WTC11 (cell line): ENCODE measurements around the gene DUSP9. TPM values are rescaled to one million over a fixed set of nuclear protein-coding genes. Genes with fewer than 3 reads are reported as not detected.
A peak's percentile ranks its signal among the peaks of the same experiment; 100 is the strongest.

Experiments used
- ATAC-seq: fragments of 200-7000 bp; cut with Tn5 transposase; 2 replicates; pipeline ENCODE4 v1.10.0; 2021; ENCODE audit warnings: mild to moderate bottlenecking, moderate library complexity
- CTCF ChIA-PET: fragments of 300-600 bp; sonication (Branson Sonifier 250); formaldehyde crosslinking; loops from one replicate; lab custom pipeline; 2021; ENCODE audit warnings: antibody characterized with exemption; lab: Charles Lee
- POLR2A ChIA-PET: fragments of 350-600 bp; sonication (Branson Sonifier 250); formaldehyde crosslinking; loops from one replicate; lab custom pipeline; 2021; ENCODE audit warnings: antibody characterized with exemption; lab: Charles Lee
- DNase-seq: peaks from one replicate; pipeline ENCODE4 v3.0.0; 2021; ENCODE audit warnings: low spot score
- H3K27ac Mint-ChIP-seq: 2 replicates; pipeline ENCODE4 v1.8.0; 2021; ENCODE audit warnings: mixed read lengths
- H3K27me3 Mint-ChIP-seq: 2 replicates; pipeline ENCODE4 v1.8.0; 2021; ENCODE audit warnings: low read depth, mild to moderate bottlenecking, moderate library complexity, mixed read lengths
- H3K36me3 Mint-ChIP-seq: 2 replicates; pipeline ENCODE4 v1.8.0; 2021; ENCODE audit warnings: mixed read lengths
- H3K4me1 Mint-ChIP-seq: 2 replicates; pipeline ENCODE4 v1.8.0; 2022; ENCODE audit warnings: mixed read lengths
- H3K4me3 Mint-ChIP-seq: 2 replicates; pipeline ENCODE4 v1.8.0; 2021; ENCODE audit warnings: mild to moderate bottlenecking, moderate library complexity, mixed read lengths
- H3K9me3 Mint-ChIP-seq: 2 replicates; pipeline ENCODE4 v1.8.0; 2021; ENCODE audit warnings: mixed read lengths
- MXD4 ChIP-seq: fragments of 250-450 bp; sonication (Bioruptor Pico); IDR thresholded peaks from 2 replicates; pipeline ENCODE4 v1.8.0; 2021; ENCODE audit warnings: mild to moderate bottlenecking, moderate library complexity, borderline replicate concordance
- NFE2L1 ChIP-seq: sonication (generic); formaldehyde crosslinking; IDR thresholded peaks from 2 replicates; pipeline ENCODE4 v1.8.1; 2023; ENCODE audit warnings: missing genetic modification reagents
- NR3C1 ChIP-seq: sonication (generic); formaldehyde crosslinking; conservative IDR thresholded peaks from 2 replicates; pipeline ENCODE4 v1.8.1; 2023; ENCODE audit warnings: low read depth, mild to moderate bottlenecking, missing genetic modification reagents
- SMAD4 ChIP-seq: sonication (generic); formaldehyde crosslinking; IDR thresholded peaks from 2 replicates; pipeline ENCODE4 v1.8.0; 2022; ENCODE audit warnings: mild to moderate bottlenecking, missing genetic modification reagents
- TP53 ChIP-seq: sonication (generic); formaldehyde crosslinking; IDR thresholded peaks from 2 replicates; pipeline ENCODE4 v1.8.1; 2023; ENCODE audit warnings: mild to moderate bottlenecking, missing genetic modification reagents
- ZNF121 ChIP-seq: sonication (generic); formaldehyde crosslinking; IDR thresholded peaks from 2 replicates; pipeline ENCODE4 v1.8.0; 2023; ENCODE audit warnings: missing genetic modification reagents
- total RNA-seq: library from RNA; stranded (reverse); gene quantifications from 3 replicates; pipeline ENCODE4 v1.2.3, GENCODE V29; 2021
- TF ChIP-seq, protein P1 (sequence below): sonication (generic); formaldehyde crosslinking; IDR thresholded peaks from 2 replicates; pipeline ENCODE4 v1.8.0; 2022; ENCODE audit warnings: missing genetic modification reagents
- TF ChIP-seq, protein P2 (sequence below): fragments of 200-600 bp; IDR thresholded peaks from 2 replicates; pipeline ENCODE4 v1.8.0; 2022; ENCODE audit warnings: antibody characterized with exemption
- TF ChIP-seq, protein P3 (sequence below): sonication (generic); formaldehyde crosslinking; IDR thresholded peaks from 2 replicates; pipeline ENCODE4 v1.8.0; 2023; ENCODE audit warnings: missing genetic modification reagents
- TF ChIP-seq, protein P4 (sequence below): sonication (generic); formaldehyde crosslinking; IDR thresholded peaks from 2 replicates; pipeline ENCODE4 v1.8.0; 2022; ENCODE audit warnings: mild to moderate bottlenecking, missing genetic modification reagents
- TF ChIP-seq, protein P5 (sequence below): sonication (generic); formaldehyde crosslinking; IDR thresholded peaks from 2 replicates; pipeline ENCODE4 v1.8.1; 2022; ENCODE audit warnings: low read depth, missing genetic modification reagents, borderline replicate concordance
- TF ChIP-seq, protein P6 (sequence below): sonication (generic); formaldehyde crosslinking; IDR thresholded peaks from 2 replicates; pipeline ENCODE4 v1.8.1; 2023; ENCODE audit warnings: mild to moderate bottlenecking, missing genetic modification reagents, moderate library complexity

DUSP9 gene
- total RNA-seq, 1 experiment from 2014 or later = 2.5 TPM

DNA sequence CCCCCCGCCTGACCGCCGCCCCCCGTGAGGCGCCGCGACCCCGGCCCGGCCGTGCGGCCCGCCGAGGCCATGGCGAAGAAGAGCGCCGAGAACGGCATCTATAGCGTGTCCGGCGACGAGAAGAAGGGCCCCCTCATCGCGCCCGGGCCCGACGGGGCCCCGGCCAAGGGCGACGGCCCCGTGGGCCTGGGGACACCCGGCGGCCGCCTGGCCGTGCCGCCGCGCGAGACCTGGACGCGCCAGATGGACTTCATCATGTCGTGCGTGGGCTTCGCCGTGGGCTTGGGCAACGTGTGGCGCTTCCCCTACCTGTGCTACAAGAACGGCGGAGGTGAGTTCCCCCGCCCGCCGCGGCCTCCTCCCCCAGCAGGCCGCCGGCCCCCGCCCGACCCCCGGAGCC is 41.5 kb downstream of the DUSP9 start (continued):
- TF ChIP-seq, protein P1, sequence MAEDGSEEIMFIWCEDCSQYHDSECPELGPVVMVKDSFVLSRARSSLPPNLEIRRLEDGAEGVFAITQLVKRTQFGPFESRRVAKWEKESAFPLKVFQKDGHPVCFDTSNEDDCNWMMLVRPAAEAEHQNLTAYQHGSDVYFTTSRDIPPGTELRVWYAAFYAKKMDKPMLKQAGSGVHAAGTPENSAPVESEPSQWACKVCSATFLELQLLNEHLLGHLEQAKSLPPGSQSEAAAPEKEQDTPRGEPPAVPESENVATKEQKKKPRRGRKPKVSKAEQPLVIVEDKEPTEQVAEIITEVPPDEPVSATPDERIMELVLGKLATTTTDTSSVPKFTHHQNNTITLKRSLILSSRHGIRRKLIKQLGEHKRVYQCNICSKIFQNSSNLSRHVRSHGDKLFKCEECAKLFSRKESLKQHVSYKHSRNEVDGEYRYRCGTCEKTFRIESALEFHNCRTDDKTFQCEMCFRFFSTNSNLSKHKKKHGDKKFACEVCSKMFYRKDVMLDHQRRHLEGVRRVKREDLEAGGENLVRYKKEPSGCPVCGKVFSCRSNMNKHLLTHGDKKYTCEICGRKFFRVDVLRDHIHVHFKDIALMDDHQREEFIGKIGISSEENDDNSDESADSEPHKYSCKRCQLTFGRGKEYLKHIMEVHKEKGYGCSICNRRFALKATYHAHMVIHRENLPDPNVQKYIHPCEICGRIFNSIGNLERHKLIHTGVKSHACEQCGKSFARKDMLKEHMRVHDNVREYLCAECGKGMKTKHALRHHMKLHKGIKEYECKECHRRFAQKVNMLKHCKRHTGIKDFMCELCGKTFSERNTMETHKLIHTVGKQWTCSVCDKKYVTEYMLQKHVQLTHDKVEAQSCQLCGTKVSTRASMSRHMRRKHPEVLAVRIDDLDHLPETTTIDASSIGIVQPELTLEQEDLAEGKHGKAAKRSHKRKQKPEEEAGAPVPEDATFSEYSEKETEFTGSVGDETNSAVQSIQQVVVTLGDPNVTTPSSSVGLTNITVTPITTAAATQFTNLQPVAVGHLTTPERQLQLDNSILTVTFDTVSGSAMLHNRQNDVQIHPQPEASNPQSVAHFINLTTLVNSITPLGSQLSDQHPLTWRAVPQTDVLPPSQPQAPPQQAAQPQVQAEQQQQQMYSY (CRISPR knock-in tag) = no peak
- no peak for TF ChIP-seq NFE2L1 (CRISPR knock-in tag)
- no peak for TF ChIP-seq MXD4 (CRISPR knock-in tag)
- TF ChIP-seq, protein P2, sequence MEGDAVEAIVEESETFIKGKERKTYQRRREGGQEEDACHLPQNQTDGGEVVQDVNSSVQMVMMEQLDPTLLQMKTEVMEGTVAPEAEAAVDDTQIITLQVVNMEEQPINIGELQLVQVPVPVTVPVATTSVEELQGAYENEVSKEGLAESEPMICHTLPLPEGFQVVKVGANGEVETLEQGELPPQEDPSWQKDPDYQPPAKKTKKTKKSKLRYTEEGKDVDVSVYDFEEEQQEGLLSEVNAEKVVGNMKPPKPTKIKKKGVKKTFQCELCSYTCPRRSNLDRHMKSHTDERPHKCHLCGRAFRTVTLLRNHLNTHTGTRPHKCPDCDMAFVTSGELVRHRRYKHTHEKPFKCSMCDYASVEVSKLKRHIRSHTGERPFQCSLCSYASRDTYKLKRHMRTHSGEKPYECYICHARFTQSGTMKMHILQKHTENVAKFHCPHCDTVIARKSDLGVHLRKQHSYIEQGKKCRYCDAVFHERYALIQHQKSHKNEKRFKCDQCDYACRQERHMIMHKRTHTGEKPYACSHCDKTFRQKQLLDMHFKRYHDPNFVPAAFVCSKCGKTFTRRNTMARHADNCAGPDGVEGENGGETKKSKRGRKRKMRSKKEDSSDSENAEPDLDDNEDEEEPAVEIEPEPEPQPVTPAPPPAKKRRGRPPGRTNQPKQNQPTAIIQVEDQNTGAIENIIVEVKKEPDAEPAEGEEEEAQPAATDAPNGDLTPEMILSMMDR = no peak
- TF ChIP-seq, protein P3, sequence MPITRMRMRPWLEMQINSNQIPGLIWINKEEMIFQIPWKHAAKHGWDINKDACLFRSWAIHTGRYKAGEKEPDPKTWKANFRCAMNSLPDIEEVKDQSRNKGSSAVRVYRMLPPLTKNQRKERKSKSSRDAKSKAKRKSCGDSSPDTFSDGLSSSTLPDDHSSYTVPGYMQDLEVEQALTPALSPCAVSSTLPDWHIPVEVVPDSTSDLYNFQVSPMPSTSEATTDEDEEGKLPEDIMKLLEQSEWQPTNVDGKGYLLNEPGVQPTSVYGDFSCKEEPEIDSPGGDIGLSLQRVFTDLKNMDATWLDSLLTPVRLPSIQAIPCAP (CRISPR knock-in tag) = no peak
- no peak for TF ChIP-seq NR3C1 (CRISPR knock-in tag)
- TF ChIP-seq, protein P4, sequence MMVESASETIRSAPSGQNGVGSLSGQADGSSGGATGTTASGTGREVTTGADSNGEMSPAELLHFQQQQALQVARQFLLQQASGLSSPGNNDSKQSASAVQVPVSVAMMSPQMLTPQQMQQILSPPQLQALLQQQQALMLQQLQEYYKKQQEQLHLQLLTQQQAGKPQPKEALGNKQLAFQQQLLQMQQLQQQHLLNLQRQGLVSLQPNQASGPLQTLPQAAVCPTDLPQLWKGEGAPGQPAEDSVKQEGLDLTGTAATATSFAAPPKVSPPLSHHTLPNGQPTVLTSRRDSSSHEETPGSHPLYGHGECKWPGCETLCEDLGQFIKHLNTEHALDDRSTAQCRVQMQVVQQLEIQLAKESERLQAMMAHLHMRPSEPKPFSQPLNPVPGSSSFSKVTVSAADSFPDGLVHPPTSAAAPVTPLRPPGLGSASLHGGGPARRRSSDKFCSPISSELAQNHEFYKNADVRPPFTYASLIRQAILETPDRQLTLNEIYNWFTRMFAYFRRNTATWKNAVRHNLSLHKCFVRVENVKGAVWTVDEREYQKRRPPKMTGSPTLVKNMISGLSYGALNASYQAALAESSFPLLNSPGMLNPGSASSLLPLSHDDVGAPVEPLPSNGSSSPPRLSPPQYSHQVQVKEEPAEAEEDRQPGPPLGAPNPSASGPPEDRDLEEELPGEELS (CRISPR knock-in tag) = no peak
- TF ChIP-seq SMAD4 (CRISPR knock-in tag) = no peak
- no peak for TF ChIP-seq TP53 (CRISPR knock-in tag)
- TF ChIP-seq ZNF121 (CRISPR knock-in tag) = no peak

DNA sequence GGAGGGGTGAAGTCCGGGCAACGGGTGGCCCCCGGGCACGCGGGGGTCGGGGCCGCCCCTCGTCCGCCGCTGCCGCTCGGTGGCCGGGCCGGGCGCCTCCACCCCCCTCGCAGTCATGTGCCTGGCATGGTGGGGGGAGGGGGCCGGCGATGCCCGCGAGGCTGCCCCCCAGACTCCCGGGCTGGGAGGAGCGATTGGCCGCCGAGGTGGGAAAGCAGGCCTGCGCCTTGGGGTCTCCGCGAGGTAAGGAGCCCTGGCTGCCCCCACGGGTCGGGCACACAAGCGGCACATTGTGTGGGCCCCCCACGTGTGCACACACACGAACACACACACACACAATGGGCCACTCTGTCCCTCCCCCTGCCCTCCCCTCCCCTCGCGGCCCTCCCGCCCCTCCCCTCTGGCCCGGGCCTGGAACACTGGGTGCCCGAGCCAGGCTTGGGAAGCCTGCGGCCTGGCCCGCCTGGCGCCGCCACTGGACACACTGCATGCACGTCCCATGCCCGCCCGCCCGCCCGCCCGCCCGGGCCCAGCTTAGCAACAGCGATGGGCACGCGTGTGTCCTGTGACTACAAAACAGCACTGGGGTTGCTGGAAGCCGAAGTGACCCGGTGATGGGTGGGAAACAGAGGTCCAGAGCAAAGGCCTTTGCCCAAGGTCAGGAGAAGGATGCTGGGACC is 42.0 kb downstream of the DUSP9 start:
- Mint-ChIP-seq H3K9me3 (no peaks in the 10 kb centered on the region), H3K27me3 (no peaks in the 10 kb centered on the region), H3K36me3 (0 out of 2 replicates have a peak, but pooled peaks cover under 1% of the 10 kb centered on the region), H3K4me1 (peaks cover 12% of the 10 kb centered on the region), H3K27ac (no peak overlapping the region), H3K4me3 (peak overlapping the region; percentile 60)
- TF ChIP-seq, protein P5, sequence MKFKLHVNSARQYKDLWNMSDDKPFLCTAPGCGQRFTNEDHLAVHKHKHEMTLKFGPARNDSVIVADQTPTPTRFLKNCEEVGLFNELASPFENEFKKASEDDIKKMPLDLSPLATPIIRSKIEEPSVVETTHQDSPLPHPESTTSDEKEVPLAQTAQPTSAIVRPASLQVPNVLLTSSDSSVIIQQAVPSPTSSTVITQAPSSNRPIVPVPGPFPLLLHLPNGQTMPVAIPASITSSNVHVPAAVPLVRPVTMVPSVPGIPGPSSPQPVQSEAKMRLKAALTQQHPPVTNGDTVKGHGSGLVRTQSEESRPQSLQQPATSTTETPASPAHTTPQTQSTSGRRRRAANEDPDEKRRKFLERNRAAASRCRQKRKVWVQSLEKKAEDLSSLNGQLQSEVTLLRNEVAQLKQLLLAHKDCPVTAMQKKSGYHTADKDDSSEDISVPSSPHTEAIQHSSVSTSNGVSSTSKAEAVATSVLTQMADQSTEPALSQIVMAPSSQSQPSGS (CRISPR knock-in tag) = no peak
- TF ChIP-seq, protein P6, sequence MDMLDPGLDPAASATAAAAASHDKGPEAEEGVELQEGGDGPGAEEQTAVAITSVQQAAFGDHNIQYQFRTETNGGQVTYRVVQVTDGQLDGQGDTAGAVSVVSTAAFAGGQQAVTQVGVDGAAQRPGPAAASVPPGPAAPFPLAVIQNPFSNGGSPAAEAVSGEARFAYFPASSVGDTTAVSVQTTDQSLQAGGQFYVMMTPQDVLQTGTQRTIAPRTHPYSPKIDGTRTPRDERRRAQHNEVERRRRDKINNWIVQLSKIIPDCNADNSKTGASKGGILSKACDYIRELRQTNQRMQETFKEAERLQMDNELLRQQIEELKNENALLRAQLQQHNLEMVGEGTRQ (CRISPR knock-in tag) = peak; percentile 35; the same call in 1 of the 2 replicates
- no peak for DNase-seq
- POLR2A ChIA-PET = no interaction called here
- CTCF ChIA-PET = interaction anchor here (0.6 to 0.8 kb wide), 2 partner anchors 20 to 39 kb away, joined by 3 read pairs; no protein-coding TSS in a partner anchor
- ATAC-seq = no peak
